Fibroblast of mammary gland (primary cell): ENCODE results near the gene AGK.

Experiments
- DNase-seq: peaks from one replicate; pipeline ENCODE4 v3.0.0-alpha.2; 2010; ENCODE audit warnings: low read depth
- H3K4me3 ChIP-seq: 2 replicates; pipeline ENCODE4 v1.5.1; 2011; ENCODE audit warnings: low read depth, mild to moderate bottlenecking, low read length, moderate library complexity; ENCODE audit not compliant: control insufficient read depth
- TF ChIP-seq, protein P1 (sequence below): conservative IDR thresholded peaks from 2 replicates; pipeline ENCODE4 v1.5.1; 2011; ENCODE audit warnings: low read depth, low read length, inconsistent platforms; ENCODE audit not compliant: control insufficient read depth, insufficient read depth

The AGK gene

DNA sequence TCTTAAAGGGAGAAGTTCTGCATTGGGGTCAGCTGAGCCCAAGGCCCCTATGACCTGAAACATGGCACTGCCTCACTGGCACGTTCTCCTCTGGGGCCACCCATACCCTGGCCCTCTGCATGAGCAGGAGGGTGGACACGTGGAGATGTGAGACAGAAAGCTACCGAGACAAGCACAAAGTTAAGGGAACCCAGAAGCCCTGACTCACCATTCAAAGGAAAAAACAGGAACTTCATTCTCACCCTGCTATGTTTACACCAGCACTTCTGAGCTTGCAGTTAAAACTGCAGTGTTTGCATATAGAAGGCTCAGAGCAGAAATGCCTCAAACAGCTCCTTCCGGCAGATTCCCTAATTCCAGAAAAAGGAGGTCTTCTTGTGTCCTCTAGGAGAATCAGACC lies 109.0 kb downstream of the AGK start:
- TF ChIP-seq, protein P1, sequence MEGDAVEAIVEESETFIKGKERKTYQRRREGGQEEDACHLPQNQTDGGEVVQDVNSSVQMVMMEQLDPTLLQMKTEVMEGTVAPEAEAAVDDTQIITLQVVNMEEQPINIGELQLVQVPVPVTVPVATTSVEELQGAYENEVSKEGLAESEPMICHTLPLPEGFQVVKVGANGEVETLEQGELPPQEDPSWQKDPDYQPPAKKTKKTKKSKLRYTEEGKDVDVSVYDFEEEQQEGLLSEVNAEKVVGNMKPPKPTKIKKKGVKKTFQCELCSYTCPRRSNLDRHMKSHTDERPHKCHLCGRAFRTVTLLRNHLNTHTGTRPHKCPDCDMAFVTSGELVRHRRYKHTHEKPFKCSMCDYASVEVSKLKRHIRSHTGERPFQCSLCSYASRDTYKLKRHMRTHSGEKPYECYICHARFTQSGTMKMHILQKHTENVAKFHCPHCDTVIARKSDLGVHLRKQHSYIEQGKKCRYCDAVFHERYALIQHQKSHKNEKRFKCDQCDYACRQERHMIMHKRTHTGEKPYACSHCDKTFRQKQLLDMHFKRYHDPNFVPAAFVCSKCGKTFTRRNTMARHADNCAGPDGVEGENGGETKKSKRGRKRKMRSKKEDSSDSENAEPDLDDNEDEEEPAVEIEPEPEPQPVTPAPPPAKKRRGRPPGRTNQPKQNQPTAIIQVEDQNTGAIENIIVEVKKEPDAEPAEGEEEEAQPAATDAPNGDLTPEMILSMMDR = no peak
- DNase-seq = no peak
- no peak overlapping the region for H3K4me3 ChIP-seq

- TF ChIP-seq, protein P1 = no peak
- DNase-seq = peak; percentile 13
- H3K4me3 ChIP-seq = no peak overlapping the region
Observed at GRCh38 chr7:141663081-141663849, 112.1 kb downstream of the AGK start.

DNA sequence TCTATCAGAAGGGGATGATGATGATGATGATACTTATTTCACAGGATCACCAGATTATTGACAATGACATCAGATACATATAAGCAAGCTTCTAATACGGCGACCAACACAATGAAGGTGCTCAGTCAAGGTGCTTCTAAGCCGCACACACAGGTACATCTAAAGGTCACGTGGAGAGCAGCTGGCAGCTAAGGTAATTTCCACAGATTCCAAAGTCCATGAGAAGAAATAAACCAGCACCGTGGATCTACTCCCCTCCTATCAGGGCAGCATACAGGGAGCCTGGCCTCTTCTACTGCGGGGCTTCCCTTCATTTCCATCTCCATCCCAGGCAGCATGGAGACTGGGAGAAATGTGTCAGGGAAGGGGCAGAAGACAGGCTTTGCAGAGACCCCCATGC lies 113.2 kb downstream of the AGK start:
- TF ChIP-seq, protein P1 = no peak
- no peak for DNase-seq
- no peak overlapping the region for H3K4me3 ChIP-seq

GRCh38 chr7:141665208-141666035 lies 114.2 kb downstream of the AGK start:
- DNase-seq = no peak
- H3K4me3 ChIP-seq = no peak overlapping the region
- TF ChIP-seq, protein P1 = no peak

DNA sequence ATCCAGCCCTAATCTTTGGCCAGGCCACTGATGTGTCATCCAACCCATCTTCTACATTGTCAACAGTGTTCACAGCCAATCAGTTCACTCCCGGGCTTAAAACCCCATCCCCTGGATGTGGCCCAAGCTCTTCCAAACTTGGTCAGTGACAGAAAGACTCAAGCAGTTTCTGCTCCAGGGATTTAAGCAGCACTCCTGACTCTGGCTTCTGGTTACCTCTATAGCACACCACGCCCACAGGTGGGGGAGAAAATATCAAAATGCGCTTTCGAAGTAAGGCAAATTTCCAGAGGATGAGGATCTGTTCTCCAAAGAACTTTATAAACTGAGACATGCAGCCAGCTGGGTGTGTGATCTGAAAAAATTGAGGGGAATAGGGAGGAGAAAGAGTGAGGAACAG lies 114.9 kb downstream of the AGK start:
- H3K4me3 ChIP-seq = no peak overlapping the region
- TF ChIP-seq, protein P1 = no peak
- DNase-seq = no peak

DNA sequence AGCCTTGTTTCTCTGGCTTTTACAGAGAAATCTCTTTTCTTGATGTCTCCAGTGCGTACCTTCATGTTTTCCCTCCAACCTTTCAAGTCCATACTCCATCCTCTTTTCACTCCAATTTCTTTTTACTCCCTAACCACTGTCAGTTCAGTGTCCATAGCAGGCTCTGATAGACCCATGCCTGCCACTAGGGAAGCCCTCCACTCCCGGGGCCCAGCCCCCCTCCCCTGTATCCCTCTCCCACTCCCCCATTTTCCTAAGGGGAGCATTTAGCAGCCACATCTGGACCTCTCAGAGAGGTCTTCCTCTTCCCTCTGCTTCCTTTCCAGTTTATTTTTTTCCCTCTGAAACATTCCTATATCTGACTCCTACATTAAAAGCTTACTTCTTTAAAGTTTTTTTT lies 117.6 kb downstream of the AGK start:
- TF ChIP-seq, protein P1 = no peak

More for the DNA sequence above, 117.6 kb downstream of the AGK start:
- DNase-seq = no peak
- no peak overlapping the region for H3K4me3 ChIP-seq
